Activated CD4-positive, alpha-beta T cell treated with anti-CD3 and anti-CD28 coated beads, Interleukin-2, amount 50 U/mL, for 16 hours (primary cell): ENCODE results near the gene SLC27A1.
A peak's percentile ranks its signal among the peaks of the same experiment; 100 is the strongest.
"Not testable (repeated sequence)": the region's sequence is repeated elsewhere in the genome, so short reads cannot be mapped to it uniquely, and the experiment has no call there.

ENCODE experiments used
- DNase-seq: peaks from one replicate; pipeline ENCODE4 v3.0.0-alpha.2; 2020

SLC27A1 gene

GRCh38 chr19:17511724-17512573 is 41.6 kb downstream of the SLC27A1 start:
- DNase-seq = peak; percentile 87

GRCh38 chr19:17512574-17512939 is 42.2 kb downstream of the SLC27A1 start:
- DNase-seq = no peak

- DNase-seq = no peak
Measured at GRCh38 chr19:17515408-17516149, 45.3 kb downstream of the SLC27A1 start.

DNA sequence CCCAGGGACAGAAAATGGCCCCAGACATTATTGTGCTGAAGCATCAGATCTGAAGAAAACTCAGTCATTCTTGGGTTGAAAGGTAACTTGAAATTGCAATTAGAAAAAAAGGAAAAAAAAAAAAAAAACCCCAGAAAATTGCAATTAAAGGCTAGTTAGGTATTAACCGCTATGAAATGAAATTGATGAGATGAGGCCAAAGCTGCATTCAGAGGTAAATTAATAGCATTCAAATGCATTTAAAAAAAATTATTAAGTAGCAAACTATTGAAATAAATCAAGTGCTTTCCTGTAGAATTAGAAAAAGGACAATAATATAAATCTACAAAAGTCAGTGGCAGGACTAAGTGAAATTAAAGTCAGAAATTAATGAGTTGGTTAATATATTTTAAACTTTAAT is 47.6 kb downstream of the SLC27A1 start:
- DNase-seq = no peak

GRCh38 chr19:17518654-17519053 is 48.3 kb downstream of the SLC27A1 start:
- not testable (repeated sequence) for DNase-seq

- no peak for DNase-seq
Measured at GRCh38 chr19:17519967-17520366, 49.6 kb downstream of the SLC27A1 start.

DNA sequence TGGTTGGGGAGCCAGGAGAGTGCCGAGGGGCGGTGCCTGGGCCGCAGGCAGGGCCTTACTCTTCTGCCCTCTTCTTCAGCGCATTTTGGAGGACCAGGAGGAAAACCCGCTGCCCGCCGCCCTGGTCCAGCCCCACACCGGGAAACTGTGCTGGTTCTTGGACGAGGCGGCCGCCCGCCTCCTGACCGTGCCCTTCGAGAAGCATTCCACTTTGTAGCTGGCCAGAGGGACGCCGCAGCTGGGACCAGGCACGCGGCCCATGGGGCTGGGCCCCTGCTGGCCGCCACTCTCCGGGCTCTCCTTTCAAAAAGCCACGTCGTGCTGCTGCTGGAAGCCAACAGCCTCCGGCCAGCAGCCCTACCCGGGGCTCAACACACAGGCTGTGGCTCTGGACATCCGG is 50.5 kb downstream of the SLC27A1 start:
- DNase-seq = no peak

DNA sequence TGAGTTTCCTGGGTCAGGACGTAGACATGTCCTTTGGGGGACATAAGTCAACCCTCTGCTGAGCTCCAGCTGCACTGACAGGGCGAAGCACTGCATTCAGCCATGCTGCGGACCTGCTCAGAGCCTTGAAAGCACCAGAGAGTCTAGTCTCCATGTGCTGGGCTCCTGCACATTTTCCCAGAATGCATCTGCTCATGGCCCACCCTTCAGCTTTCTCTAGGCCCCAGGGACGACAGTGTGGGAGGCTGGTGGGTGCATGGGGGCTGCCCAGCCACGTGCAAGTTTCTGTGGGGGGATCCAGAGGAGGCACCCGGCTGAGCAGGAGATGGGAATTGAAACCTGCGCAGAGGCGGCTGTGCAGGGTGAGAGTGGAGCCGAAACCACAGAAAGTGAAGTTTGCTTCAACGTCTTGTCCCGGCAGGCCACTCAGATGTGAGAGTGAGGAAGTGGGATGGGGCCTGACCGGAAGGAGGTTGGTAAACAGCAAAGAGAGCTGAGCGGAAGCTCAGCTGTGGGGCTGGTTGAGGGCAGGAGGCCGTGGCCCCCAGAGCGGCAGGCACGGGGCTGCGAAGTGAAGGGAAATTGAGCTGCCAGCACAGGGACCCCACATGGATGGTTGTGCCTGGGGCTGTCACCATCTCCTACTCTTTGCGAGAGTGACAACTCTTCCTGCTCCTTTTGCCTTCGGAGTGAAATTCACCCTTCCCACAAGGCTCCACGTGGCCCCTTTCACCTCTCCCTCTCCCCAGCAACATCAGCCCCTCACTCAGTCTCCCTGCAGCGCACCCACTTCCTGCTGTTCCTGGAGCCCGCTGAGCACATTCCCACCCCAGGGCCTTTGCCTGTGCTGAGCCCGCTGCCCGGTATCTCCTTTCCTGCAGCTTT is 52.9 kb downstream of the SLC27A1 start:
- DNase-seq = peak; percentile 84

DNA sequence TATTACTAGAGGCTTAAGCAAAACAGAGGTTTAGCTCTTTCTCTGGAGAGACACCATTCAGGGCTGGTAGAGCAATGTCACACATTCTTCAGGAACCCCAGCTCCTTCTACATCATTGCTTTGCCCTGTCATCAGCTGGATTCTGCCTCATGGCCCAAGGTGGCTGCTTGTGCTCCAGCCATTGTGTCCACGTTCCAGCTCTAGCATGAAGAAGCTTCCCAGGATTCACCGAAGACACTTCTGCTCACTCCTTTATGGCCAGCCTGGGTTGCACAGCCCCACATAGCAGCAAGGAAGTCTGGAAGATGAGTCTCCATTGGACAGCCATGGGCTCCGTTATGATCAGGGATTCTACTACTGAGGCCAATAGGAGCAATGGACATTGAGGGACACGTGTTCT is 54.3 kb downstream of the SLC27A1 start:
- no peak for DNase-seq

GRCh38 chr19:17525141-17525540 is 54.8 kb downstream of the SLC27A1 start:
- no peak for DNase-seq

DNA sequence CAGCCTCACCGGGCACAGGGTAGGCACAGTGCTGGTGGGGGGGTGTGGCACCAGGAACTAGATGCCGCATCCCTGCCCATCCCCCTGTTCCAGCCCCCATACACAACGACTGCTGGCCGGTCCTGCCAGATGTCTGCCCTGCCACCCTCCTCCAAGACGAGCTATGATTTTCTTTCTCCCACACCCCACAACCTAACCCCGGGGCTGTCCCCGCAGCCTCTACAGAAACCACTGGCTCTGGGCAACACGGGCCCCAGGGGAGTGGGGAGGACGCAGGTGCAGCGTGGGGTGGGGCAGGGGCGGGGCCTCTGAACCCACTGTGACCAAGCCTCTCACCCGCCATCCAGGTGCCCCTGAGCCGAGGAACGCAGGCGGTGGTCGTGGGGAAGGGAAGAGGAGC is 56.6 kb downstream of the SLC27A1 start:
- DNase-seq = no peak

GRCh38 chr19:17527326-17527725 is 57.0 kb downstream of the SLC27A1 start:
- DNase-seq = no peak

GRCh38 chr19:17528610-17529009 is 58.3 kb downstream of the SLC27A1 start:
- DNase-seq = no peak

DNA sequence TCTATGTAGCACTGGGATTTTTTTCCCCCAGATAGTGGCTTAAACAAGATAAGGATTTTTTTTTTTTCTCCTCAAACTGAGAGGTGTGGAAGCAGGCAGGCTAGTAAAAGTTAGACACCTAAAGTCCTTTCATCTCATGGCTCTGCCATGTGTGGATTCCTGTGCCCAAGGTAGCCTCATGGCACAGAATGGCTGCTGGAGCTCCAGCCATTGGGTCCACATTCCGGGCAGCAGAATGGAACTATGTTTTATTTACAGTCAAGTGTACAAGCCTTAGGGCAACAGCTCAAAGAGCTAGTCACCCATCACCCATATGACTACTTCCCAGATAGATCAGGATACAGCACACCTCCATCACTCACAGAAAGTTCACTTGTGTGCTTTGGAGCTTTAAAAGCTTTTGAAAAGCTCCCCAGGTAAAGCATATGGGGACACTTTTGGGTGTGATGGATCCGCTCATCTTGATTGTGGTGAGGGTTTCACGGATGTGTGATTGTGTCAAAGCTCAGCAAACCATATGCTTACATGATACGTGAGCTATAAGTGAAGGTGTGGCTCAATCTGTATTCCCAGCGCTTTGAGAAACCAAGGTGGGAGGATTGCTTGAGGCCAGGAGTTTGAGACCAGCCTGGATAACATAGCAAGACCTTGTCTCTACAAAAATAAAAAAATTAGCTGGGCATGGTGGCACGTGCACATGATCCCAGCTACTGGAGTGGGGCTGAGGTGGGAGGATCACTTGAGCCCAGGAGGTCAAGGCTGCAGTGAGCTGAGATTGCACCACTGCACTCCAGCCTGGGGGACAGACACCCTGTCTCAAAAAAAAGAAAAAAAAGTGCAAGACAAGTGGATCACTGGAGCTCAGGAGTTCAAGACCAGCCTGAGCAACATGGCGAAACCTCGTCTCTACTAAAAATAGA is 59.2 kb downstream of the SLC27A1 start:
- no peak for DNase-seq

DNA sequence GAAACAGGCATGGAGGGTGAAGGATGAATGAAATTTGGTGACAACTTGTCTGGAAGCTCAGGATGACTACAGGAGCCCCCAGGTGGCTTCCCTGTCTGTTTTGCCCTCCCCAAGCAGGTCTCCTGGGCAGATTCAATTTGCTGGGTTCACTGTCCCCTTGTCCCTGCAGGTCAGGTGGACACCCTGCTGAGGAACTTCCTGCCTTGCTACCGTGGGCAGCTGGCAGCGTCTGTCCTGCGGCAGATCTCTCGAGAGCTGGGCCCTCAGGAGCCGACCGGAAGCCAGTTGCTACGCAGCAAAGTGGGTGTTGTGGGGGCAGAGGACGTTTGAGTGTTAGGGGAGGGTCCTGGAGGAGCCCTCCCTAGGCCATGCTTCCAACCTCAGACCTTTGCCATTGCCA is 60.3 kb downstream of the SLC27A1 start:
- DNase-seq = no peak

GRCh38 chr19:17532116-17532515 is 61.8 kb downstream of the SLC27A1 start:
- DNase-seq = no peak

DNA sequence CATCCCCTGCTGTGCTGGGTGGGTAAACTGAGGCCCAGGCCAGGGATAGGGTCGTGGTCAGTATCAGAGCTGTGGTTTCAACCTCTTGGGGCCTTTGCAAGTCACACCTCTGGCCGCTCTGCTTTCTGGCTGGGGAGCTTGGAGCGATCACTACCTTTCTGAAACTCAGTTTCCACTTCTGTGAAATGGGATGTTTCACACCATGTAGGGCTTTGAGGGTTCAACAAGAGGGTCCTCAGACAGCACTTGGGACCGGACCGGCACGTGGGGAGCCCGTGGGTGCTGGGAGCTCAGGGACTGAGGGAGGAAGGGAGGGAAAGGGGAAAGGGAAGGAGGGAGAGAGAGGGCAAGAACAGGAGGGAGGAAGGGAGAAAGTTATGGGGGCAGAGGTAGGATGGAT is 62.2 kb downstream of the SLC27A1 start:
- DNase-seq = no peak

DNA sequence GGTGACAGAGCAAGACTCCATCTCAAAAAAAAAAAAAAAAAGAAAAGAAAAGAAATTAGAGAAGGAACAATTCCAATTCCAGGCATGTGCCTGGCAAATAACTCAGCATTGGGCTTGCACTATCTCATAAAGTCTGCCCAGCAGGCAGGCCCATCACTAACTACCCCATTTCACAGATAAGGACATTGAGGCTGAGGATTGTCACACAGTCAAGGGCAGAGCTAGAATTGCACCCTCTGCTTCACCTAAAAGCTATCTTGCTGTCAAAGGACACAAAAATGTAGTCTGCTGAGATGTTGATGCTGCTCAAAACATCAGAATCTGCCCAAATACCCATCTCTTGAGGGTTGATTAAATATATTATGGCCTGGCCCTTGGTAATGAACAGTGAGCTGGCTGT is 64.4 kb downstream of the SLC27A1 start:
- no peak for DNase-seq

GRCh38 chr19:17536955-17537354 is 66.6 kb downstream of the SLC27A1 start:
- DNase-seq = no peak

GRCh38 chr19:17538684-17539237 is 68.4 kb downstream of the SLC27A1 start:
- no peak for DNase-seq

DNA sequence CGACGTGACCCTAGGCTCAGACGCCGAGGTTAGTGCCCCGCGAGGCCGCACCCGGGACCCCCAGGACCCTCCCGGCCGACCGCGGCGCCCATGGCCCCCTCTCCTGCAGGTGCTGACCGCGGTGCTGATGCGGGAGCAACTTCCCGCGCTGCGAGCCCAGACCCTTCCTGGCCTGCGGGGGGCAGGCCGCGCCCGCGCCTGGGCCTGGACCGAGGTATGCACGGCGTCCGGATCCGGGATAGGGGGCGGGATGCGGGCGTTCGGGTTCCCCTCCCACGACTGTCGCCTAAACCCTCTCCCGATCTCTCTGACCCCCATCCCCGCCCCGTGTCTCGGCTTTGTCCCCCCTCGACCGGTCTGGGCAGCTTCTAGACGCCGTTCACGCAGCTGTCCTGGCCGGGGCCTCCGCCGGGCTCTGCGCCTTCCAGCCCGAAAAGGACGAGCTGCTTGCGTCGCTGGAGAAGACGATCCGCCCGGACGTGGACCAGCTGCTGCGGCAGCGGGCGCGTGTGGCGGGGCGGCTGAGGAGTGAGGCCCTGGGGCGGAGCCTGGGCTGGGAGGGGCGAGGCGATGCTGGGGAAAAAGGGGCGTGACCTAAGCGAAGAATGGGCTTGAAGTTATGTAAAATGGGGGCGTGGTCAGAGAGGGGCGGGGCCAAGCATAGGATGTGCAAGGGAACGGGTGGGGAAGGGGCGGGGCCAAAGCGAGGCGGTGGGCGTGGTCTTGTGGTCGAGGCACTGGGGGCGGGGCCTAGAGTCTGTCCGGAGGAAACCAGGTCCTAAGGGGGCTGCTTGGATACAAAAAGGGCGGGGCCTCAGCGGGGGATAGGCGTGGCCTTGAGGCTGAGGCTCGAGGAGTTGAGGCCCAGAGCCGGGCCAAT is 69.2 kb downstream of the SLC27A1 start:
- DNase-seq = peak; percentile 98
